ENCODE measurements around the gene MMGT1. TPM values are rescaled to one million over a fixed set of nuclear protein-coding genes. Genes with fewer than 3 reads are reported as not detected.

Gene MMGT1
- 19.6 and 20.1 TPM in 2 replicates for polyA plus RNA-seq (2014; cell fraction: cytosol; rRNA removed)
- polyA plus RNA-seq (2014; cell fraction: nucleus; rRNA removed) = 6.0 and 8.1 TPM in 2 replicates

- peak; percentile 85 for DNase-seq (ENCODE audit: low spot score)
Measured at GRCh38 chrX:135973548-135974278, at the start of gene MMGT1. TSS of gene MMGT1 (minus strand) at chrX:135973988. CDS start at chrX:135973675, 313 bp downstream.

DNA sequence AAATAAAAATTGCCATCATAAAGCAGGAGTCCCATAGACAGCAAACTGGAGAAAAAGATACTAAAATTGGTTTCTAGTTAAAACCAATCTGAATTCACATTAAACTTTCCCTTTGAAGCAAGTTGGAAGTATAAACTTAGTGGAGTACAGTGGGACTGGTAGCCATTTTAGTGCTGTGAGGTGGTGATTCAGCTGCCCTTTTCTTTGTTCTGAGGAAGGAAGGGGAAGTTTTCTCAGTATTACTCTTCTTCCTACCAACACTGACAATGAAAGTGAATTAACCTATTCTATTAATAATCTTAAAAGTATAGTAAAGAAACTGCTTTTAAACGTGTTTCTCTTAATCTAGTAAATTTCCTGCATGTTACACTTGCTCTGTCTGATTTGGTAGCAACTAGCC, 48.1 kb upstream of the MMGT1 start:
- DNase-seq (ENCODE audit: low spot score) = no peak

DNA sequence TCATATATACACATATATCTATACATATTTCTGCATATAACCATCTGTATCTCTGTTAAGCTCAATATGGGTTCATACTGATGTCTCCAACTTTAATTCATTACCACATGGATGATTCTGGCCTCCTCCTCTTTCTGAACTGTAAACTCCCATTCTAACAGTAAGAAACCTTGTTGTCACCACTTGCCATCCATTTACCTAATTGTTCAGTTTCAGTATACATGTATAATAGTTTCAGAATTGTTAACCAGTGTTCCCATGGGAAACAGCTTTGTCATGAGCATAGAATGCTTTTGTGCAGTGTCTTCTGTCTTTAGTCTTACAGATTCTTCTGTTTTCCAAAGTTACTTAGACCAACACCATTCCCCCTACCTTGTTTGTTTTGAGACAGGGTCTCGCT, 47.4 kb upstream of the MMGT1 start:
- no peak for DNase-seq (ENCODE audit: low spot score)

DNA sequence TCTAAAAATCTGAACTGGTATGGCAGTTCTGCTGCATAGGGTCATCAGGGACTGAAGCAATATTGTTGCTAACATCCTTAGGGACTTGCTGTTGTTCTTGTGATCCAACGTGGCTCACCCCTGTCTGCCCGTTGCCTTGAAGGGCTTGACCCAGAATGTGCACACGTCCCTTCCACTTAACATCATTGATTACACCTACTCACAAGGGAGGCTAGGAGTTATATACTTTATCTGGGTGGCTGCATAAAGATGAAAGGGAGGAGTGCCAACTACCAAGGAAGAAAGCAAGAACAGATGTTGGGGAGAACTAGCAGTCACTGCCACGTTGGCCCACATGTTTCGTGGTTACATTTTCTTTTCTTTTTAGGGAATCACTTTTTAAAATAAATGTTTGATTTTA, 45.4 kb upstream of the MMGT1 start:
- no peak for DNase-seq (ENCODE audit: low spot score)

DNA sequence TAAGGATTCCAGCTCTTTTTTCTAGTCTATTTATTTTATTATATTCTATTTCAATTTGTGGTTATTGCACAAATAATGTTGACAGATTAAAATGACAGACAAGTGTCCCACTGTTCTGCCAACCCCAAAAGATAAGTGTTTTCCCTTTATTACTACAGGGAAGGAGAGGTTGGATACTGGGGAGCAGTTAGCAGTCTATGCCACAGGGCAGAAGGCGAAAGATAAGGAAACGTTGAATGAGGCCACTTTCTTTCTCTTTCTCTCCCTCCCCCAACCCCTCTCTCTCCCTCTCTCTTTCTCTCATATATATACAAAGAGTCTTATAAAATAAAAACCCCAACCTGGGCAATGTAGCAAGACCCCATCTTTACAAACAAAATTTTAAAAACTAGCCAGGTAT, 43.1 kb upstream of the MMGT1 start:
- no peak for DNase-seq (ENCODE audit: low spot score)

DNA sequence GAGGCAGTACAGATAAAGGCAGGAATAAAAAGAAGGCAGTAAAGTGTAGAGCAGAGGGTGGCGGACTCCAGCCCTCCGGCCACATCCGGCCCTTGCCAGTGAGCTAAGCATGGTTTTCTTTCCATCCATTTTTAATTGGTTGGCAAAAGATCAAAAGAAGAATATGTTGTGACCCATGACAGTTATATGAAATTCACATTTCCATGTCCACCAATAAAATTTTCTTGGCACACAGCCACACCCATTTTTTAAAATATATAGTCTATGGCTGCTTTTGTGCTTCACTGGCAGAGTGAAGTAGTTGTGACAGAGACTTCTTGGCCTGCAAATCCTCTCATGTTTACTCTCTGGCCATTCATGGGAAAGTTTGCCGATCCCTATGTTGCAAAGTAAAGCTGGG, 41.2 kb upstream of the MMGT1 start:
- DNase-seq (ENCODE audit: low spot score) = no peak

DNA sequence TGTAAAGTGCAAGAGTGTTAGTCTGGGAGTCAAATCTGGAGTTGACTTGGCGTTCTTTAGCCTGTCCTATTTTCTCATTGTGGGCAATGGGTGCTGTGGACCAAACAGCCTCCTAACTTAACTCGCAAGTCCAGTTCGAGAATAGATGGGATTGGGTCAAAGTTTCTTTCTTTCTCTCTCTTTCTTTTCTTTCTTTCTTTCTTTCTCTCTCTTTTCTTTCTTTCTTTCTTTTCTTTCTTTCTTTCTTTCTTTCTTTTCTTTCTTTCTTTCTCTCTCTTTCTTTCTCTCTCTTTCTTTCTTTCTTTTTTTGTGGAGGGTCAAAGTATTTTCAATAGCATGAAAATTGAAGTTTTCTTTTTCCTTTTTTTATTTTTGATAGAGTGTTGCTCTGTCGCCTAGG, 14.5 kb upstream of the MMGT1 start:
- DNase-seq (ENCODE audit: low spot score) = no peak

DNA sequence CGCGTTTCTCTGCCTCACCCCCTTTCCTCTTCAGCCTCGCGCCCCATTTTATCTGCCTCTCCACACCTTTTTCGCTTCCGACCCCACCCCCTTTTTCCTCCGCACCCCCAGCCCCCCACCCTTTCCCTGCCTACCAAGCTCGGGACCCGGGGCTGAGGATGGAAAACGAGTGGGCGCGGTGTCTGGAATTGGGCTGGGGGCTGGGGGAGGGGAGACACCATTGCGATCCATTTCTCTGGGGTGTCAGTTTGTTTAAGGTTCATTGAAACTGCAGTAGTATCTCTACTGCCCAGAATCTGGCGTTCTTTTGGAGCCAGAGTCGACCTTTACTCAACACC, 12.2 kb upstream of the MMGT1 start:
- DNase-seq (ENCODE audit: low spot score) = no peak

- peak; percentile 73 for DNase-seq (ENCODE audit: low spot score)
Measured at GRCh38 chrX:135985157-135985972, 11.6 kb upstream of the MMGT1 start, which contains the start of gene SLC9A6. TSS of gene SLC9A6 (plus strand) at chrX:135985435. CDS start at chrX:135985659, 224 bp downstream.

GRCh38 chrX:135984791-135985156, 11.0 kb upstream of the MMGT1 start:
- DNase-seq (ENCODE audit: low spot score) = no peak

GRCh38 chrX:135984256-135984655, 10.5 kb upstream of the MMGT1 start:
- DNase-seq (ENCODE audit: low spot score) = no peak

DNA sequence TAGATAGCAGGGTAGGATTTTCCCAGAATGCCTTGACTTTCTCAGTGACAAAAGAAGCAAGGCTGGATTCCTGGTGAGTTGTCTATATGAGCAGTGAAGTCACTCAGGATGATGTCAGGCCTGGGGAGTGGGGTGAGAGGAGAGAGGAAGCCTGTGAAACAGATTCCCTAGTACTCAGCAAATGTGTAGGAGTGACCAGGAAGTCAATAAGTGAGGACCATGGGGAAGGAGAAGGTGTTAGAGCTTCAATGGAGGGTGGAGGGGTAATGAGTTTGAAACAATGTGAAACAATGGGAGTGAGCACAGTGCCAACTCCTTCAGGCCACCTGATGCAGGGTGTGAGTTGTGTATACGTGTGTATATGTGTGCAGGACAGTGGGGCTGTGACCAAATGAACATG, 9.1 kb upstream of the MMGT1 start:
- no peak for DNase-seq (ENCODE audit: low spot score)

DNA sequence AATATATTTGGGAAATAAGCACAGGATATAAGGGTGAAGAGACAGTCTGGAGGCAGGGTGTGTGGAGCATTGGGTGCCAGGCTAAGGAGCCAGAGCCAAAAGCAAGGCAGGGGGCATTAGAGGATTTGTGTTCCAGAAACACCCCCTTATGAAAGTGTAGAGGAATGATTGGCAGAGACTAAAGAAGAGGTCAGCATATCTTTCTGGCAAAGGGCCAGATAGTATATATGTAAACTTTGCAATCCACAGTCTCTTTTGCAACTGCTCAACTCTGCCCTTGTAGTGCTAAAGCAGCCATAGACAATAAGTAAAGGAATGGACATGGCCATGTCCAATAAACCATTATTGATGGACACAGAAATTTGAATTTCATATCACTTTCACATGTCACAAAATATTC, 7.9 kb upstream of the MMGT1 start:
- DNase-seq (ENCODE audit: low spot score) = no peak

- DNase-seq (ENCODE audit: low spot score) = no peak
Measured at GRCh38 chrX:135981010-135981409, 7.2 kb upstream of the MMGT1 start.

DNA sequence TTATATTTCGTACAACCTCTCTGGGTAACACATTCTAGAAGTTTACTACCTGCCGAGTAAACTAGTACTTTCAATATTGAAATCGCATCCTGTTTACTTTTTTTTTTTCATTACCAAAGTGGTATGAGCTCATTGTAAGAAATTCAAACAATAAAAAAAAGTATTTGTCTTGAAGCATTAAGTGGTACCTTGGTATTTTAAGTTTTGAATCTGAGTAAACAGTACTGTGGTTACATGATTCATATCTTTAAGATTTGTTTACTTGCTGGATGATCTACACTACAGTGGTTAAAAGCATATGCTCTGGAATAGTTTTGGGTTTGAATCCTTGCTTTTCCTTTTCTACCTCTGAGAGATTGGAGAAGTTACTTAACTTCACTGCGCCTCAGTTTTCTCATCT, 3.8 kb upstream of the MMGT1 start:
- no peak for DNase-seq (ENCODE audit: low spot score)

- no peak for DNase-seq (ENCODE audit: low spot score)
Measured at GRCh38 chrX:135975421-135975820, 1.6 kb upstream of the MMGT1 start.

- peak; percentile 1 for DNase-seq (ENCODE audit: low spot score)
Measured at GRCh38 chrX:135974279-135974856, 580 bp upstream of the MMGT1 start.

DNA sequence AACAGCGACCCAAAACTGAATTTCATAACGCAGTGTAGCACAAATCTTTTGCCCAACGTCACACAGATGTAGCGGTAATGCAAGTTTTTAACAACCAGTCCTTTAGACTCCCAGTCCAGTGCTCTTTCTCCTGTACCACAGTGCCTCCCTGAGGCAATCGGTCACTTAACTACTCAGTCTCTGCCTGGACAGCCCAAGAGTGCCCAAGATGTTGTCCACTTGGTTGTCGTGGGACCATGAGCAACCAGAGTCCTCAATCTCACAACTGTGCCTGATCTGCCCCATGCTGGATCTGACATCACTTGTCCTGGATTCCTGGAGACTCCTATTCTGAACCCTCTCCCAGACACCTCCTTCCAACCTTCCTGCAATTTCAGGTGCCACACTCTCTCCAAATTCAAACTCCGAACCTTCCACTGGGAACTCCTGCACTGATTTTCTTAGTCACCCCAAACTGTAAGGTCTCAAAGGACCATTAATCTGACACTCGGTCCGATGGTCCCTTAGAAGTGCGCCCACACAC, 702 bp downstream of the MMGT1 start:
- DNase-seq (ENCODE audit: low spot score) = no peak

- no peak for DNase-seq (ENCODE audit: low spot score)
Measured at GRCh38 chrX:135951291-135951690, 22.5 kb downstream of the MMGT1 start.

GRCh38 chrX:135944486-135944885, 29.3 kb downstream of the MMGT1 start:
- no peak for DNase-seq (ENCODE audit: low spot score)

GRCh38 chrX:135931644-135932487, 41.9 kb downstream of the MMGT1 start:
- DNase-seq (ENCODE audit: low spot score) = peak; percentile 38
